ENCODE measurements around the gene DNAJC5G.
A peak's percentile ranks its signal among the peaks of the same experiment; 100 is the strongest.

DNA sequence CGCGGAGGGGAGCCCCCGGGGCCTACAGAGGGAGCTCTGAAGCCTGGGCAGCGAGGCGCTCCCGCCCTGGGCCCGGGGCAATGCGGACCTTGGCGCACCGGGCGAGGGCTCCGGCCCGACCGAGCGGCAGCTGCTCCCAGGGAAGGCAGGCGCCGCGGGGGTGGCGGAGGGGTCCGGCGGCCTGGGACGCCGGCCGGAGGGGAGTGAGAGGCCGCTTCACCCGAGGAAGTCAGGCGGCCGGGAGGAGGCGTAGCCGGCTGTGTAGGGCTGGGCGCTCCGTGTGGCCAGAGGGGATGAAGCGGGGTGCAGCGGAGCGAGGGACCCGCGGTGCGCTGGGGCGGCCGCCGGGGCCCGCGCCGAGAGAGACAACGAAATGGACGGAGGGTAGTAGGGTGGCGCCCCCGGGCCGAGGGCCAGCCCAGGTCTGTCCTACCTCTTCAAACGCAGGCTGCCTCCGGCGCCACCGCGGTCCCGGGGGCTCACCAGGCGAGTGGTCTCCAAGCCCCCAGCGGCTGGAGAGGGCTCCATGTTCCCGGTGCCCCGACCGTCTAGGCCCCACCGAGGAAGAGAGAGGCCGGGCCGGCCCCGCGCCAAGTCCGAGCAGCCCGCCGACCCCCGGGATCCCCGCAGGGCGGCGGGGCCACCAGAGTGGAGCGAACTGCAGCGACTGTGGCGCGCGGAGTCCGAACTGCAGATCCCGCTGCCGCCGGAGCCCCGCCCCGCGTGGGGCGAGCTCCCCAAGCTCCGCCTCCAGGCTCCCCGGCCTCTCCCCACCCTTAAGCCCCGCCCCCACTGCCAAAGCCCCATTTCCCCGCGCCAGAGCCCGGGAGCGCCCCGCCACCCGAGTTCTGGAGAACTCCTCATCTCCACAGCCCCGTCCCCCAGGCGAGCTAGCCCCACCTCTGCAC is 12.6 kb upstream of the DNAJC5G start, which contains the start of gene SLC30A3:
- TF ChIP-seq, protein P1, sequence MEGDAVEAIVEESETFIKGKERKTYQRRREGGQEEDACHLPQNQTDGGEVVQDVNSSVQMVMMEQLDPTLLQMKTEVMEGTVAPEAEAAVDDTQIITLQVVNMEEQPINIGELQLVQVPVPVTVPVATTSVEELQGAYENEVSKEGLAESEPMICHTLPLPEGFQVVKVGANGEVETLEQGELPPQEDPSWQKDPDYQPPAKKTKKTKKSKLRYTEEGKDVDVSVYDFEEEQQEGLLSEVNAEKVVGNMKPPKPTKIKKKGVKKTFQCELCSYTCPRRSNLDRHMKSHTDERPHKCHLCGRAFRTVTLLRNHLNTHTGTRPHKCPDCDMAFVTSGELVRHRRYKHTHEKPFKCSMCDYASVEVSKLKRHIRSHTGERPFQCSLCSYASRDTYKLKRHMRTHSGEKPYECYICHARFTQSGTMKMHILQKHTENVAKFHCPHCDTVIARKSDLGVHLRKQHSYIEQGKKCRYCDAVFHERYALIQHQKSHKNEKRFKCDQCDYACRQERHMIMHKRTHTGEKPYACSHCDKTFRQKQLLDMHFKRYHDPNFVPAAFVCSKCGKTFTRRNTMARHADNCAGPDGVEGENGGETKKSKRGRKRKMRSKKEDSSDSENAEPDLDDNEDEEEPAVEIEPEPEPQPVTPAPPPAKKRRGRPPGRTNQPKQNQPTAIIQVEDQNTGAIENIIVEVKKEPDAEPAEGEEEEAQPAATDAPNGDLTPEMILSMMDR (IDR thresholded peaks at IDR 0.05; ENCODE audit: extremely low read depth in 1 of 2, insufficient read depth in 1 of 2, low read depth in 1 of 2, low read length in 2 of 2) = peak in 1 of 2 donors; percentile 1
- peak; percentile 32 for TF ChIP-seq EZH2 (IDR thresholded peaks at IDR 0.05; ENCODE audit: borderline replicate concordance, low read depth, low read length, severe bottlenecking)
- peak; percentile 49 for TF ChIP-seq POLR2AphosphoS5 (IDR thresholded peaks at IDR 0.05; ENCODE audit: insufficient read depth, low read depth, low read length)
- TF ChIP-seq, protein P2, sequence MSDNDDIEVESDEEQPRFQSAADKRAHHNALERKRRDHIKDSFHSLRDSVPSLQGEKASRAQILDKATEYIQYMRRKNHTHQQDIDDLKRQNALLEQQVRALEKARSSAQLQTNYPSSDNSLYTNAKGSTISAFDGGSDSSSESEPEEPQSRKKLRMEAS (IDR thresholded peaks at IDR 0.05; ENCODE audit: insufficient read depth, insufficient read length) = no peak
- TF ChIP-seq JUN (IDR thresholded peaks at IDR 0.05; ENCODE audit: borderline replicate concordance, insufficient read depth, insufficient read length, low read depth) = no peak
- TF ChIP-seq FOS (IDR thresholded peaks at IDR 0.05; ENCODE audit: borderline replicate concordance, insufficient read depth, low read length) = no peak
- TF ChIP-seq POLR2A (IDR thresholded peaks at IDR 0.05; ENCODE audit: low read depth, low read length) = no peak
- TF ChIP-seq MYC (IDR thresholded peaks at IDR 0.05; ENCODE audit: low read depth, low read length) = no peak

Data from endothelial cell of umbilical vein (primary cell).